Measurements from ENCODE around the gene PCDHB7.
A peak's percentile ranks its signal among the peaks of the same experiment; 100 is the strongest.
"Not testable (repeated sequence)": the region's sequence is repeated elsewhere in the genome, so short reads cannot be mapped to it uniquely, and the experiment has no call there.

Gene PCDHB7

DNA sequence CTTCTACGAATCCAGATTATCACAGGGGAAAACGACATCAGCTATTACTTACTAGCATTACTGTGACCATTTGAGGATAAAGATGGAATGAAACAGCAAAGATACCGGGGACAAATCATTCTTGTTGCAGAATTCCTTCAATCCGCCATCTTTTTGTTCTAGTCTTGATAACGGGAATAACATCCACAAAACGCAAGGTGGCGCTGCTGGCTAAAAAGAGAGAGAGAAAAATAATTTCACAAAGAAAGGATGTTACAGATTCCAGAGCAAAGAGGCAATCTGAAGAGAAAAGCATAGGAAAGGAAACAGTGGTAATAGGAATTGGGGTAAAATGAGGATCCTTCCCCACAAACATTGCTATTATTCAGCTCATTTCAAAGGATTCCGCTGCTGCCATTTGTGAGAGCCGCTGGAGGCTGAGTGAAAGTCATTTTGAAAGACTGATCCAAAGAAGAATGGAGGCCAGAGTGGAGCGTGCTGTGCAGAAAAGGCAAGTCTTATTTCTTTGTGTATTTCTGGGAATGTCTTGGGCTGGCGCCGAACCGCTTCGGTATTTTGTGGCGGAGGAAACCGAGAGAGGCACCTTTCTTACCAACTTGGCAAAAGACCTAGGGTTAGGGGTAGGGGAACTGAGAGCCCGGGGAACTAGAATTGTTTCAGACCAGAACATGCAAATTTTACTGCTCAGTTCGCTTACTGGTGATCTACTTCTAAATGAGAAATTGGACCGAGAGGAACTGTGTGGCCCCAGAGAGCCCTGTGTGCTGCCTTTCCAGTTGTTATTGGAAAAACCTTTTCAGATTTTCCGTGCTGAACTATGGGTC is at the start of gene PCDHB7:
PCDHB7 (plus strand) TSS at position 264 of the 824 bp plus-strand sequence; CDS start at position 456, 192 bp downstream.
- DNase-seq: peak; percentile 49

DNA sequence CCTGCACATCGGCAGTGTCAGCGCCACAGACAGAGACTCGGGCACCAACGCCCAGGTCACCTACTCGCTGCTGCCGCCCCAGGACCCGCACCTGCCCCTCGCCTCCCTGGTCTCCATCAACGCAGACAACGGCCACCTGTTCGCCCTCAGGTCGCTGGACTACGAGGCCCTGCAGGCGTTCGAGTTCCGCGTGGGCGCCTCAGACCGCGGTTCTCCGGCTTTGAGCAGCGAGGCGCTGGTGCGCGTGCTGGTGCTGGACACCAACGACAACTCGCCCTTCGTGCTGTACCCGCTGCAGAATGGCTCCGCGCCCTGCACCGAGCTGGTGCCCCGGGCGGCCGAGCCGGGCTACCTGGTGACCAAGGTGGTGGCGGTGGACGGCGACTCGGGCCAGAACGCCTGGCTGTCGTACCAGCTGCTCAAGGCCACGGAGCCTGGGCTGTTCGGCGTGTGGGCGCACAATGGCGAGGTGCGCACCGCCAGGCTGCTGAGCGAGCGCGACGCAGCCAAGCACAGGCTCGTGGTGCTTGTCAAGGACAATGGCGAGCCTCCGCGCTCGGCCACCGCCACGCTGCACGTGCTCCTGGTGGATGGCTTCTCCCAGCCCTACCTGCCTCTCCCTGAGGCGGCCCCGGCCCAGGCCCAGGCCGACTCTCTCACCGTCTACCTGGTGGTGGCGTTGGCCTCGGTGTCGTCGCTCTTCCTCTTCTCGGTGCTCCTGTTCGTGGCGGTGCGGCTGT is 48.9 kb upstream of the PCDHB7 start:
- not testable (repeated sequence) for DNase-seq

DNA sequence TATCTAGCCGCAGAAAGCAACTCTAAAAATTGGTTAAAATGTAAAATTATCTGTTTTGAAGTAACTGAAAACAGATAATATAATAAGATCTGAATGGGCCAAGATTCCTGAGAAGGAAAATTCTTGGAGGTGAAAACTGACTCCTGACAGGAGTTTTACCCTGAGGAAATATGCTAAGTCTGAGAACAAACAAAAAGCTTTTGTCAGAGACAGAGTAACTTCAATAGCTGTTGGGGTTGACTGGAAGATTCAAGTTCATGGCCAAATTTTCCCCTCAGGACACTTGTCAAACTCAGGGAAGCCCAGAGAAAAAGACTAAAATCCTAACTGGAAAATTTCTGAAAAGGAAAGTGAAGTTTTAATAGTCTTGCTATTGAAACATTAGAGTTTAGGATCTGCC is 45.1 kb upstream of the PCDHB7 start:
- no peak for DNase-seq

DNA sequence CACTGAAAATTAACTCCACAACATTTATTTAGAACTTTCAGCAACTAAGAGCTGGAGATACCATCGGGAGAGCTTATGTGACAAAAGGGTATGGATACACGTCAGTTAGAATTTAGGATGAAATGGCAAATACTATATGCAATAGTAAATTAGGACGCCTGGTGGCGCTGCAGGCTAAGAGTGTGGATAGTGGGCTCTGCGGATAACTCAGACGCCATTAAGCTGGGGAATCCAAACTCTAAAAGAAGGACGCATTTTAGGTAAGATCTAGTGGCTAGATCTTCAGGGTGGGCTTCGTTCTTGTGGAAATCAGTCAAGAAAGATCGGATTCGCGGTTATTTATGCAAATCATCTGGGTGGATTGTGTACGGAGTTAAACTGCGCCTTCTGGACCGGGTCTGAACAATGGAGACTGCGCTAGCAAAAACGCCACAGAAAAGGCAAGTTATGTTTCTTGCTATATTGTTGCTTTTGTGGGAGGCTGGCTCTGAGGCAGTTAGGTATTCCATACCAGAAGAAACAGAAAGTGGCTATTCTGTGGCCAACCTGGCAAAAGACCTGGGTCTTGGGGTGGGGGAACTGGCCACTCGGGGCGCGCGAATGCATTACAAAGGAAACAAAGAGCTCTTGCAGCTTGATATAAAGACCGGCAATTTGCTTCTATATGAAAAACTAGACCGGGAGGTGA is 37.3 kb upstream of the PCDHB7 start, which contains the start of gene PCDHB5:
PCDHB5 (plus strand) TSS at position 177 of the 688 bp plus-strand sequence; CDS start at position 406, 229 bp downstream.
- DNase-seq: peak; percentile 35

DNA sequence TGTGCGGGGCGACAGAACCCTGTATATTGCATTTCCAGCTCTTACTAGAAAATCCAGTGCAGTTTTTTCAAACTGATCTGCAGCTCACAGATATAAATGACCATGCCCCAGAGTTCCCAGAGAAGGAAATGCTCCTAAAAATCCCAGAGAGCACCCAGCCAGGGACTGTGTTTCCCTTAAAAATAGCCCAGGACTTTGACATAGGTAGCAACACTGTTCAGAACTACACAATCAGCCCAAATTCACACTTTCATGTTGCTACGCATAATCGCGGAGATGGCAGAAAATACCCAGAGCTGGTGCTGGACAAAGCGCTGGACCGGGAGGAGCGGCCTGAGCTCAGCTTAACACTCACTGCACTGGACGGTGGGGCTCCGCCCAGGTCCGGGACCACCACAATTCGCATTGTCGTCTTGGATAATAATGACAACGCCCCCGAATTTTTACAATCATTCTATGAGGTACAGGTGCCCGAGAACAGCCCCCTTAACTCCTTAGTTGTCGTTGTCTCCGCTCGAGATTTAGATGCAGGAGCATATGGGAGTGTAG is 36.7 kb upstream of the PCDHB7 start:
- no peak for DNase-seq

DNA sequence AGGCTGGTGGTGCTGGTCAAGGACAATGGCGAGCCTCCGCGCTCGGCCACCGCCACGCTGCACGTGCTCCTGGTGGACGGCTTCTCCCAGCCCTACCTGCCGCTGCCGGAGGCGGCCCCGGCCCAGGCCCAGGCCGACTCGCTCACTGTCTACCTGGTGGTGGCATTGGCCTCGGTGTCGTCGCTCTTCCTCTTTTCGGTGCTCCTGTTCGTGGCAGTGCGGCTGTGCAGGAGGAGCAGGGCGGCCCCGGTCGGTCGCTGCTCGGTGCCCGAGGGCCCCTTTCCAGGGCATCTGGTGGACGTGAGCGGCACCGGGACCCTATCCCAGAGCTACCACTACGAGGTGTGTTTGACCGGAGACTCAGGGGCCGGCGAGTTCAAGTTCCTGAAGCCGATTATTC is 35.1 kb upstream of the PCDHB7 start:
- DNase-seq: not testable (repeated sequence)

DNA sequence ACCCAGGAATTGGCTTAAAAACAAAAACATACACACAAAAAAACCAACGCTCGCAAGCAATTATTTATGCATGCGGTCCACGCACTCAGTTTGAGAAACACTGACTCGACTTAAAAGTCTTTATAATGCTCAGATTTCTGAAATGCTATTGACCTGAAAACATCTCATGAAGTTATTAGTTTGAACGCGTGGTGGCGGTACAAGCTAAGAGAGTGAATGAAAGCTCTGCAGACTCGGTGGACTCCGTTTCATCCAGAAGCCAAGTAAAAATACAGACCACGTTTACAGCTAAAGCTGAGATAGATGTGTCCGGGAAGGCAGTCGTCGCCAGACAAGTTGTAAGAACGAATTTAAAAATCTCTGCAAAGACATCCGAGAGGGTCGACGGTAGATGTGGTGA is 22.6 kb upstream of the PCDHB7 start, which contains the start of gene PCDHB6:
PCDHB6 (plus strand) TSS at position 246 of the 400 bp plus-strand sequence. CDS start 201 bp downstream, outside the sequence.
- peak; percentile 23 for DNase-seq

DNA sequence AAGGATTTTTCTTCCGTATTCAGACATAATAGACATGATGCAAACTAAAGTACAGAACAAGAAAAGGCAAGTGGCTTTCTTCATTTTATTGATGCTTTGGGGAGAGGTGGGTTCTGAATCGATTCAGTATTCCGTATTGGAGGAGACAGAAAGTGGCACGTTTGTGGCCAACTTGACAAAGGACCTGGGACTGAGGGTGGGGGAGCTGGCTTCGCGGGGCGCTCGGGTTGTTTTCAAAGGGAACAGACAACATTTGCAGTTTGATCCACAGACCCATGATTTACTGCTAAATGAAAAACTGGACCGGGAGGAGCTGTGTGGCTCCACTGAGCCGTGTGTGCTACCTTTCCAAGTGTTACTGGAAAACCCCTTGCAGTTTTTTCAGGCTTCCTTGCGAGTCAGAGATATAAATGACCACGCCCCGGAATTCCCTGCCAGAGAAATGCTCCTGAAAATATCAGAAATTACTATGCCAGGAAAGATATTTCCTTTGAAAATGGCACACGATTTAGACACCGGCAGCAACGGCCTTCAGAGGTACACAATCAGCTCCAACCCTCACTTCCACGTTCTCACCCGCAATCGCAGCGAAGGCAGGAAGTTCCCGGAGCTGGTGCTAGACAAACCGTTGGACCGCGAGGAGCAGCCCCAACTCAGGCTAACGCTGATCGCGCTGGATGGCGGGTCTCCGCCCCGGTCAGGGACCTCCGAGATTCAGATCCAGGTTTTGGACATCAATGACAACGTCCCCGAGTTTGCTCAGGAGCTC is 22.0 kb upstream of the PCDHB7 start:
- no peak for DNase-seq

DNA sequence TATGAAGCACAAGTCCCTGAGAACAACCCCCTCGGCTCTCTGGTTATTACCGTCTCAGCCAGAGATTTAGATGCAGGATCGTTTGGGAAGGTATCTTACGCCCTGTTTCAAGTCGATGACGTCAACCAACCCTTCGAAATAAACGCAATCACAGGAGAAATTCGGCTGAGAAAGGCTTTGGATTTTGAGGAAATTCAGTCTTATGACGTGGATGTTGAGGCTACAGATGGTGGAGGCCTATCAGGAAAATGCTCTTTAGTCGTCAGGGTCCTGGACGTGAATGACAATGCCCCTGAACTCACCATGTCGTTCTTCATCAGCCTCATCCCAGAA is 21.5 kb upstream of the PCDHB7 start:
- DNase-seq: no peak

DNA sequence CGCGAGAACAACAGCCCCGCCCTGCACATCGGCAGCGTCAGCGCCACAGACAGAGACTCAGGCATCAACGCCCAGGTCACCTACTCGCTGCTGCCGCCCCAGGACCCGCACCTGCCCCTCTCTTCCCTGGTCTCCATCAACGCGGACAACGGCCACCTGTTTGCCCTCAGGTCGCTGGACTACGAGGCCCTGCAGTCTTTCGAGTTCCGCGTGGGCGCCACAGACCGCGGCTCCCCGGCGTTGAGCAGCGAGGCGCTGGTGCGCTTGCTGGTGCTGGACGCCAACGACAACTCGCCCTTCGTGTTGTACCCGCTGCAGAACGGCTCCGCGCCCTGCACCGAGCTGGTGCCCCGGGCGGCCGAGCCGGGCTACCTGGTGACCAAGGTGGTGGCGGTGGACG is 20.8 kb upstream of the PCDHB7 start:
- not testable (repeated sequence) for DNase-seq

DNA sequence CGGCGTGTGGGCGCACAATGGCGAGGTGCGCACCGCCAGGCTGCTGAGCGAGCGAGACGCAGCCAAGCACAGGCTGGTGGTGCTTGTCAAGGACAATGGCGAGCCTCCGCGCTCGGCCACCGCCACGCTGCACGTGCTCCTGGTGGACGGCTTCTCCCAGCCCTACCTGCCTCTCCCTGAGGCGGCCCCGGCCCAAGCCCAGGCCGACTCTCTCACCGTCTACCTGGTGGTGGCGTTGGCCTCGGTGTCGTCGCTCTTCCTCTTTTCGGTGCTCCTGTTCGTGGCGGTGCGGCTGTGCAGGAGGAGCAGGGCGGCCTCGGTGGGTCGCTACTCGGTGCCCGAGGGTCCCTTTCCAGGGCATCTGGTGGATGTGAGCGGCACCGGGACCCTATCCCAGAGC is 20.3 kb upstream of the PCDHB7 start:
- DNase-seq: not testable (repeated sequence)

DNA sequence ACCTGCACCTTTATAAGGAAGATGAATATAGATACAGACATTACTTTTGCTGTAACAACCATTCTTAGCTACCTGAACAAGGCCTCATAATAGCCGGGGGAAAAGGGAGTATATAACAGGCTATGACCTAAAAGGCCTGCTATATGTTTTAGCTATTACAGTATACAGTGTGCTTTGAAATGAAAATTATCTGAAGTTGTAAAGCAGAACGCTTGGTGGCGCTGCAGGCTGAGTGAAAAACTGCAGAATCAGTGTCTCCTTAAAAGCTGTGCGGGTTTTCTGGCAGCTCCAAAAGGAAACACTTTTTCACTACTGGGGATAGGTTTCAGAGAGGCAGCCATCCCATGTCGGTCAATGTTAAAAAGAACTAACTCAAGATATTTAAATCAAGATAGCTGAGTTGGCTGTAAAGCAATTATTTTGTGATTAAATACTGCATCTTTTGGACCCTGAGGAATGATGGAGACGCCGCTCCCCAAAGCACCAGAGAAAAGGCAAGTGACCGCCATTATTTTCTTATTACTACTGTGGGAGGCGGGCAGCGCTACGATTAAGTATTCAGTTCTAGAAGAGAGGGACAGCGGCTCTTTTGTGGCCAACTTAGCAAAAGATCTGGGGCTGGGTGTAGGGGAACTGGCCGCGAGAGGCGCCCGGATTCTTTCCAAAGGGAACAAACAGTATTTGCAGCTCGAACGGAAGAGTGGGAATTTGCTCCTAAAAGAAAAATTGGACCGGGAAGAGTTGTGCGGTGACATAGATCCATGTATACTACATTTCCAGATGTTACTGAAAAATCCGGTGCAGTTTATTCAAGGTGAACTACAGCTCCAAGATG is 16.7 kb upstream of the PCDHB7 start:
- no peak for DNase-seq

DNA sequence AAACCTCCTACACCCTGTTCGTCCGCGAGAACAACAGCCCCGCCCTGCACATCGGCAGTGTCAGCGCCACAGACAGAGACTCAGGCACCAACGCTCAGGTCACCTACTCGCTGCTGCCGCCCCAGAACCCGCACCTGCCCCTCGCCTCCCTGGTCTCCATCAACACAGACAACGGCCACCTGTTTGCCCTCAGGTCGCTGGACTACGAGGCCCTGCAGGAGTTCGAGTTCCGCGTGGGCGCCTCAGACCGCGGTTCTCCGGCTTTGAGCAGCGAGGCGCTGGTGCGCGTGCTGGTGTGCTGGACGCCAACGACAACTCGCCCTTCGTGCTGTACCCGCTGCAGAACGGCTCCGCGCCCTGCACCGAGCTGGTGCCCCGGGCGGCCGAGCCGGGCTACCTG is 15.1 kb upstream of the PCDHB7 start:
- DNase-seq: not testable (repeated sequence)

DNA sequence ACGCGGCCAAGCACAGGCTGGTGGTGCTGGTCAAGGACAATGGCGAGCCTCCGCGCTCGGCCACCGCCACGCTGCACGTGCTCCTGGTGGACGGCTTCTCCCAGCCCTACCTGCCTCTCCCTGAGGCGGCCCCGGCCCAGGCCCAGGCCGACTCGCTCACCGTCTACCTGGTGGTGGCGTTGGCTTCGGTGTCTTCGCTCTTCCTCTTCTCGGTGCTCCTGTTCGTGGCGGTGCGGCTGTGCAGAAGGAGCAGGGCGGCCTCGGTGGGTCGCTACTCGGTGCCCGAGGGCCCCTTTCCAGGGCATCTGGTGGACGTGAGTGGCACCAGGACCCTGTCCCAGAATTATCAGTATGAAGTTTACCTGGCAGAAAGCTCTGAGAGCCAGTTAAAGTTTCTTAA is 14.5 kb upstream of the PCDHB7 start:
- not testable (repeated sequence) for DNase-seq

DNA sequence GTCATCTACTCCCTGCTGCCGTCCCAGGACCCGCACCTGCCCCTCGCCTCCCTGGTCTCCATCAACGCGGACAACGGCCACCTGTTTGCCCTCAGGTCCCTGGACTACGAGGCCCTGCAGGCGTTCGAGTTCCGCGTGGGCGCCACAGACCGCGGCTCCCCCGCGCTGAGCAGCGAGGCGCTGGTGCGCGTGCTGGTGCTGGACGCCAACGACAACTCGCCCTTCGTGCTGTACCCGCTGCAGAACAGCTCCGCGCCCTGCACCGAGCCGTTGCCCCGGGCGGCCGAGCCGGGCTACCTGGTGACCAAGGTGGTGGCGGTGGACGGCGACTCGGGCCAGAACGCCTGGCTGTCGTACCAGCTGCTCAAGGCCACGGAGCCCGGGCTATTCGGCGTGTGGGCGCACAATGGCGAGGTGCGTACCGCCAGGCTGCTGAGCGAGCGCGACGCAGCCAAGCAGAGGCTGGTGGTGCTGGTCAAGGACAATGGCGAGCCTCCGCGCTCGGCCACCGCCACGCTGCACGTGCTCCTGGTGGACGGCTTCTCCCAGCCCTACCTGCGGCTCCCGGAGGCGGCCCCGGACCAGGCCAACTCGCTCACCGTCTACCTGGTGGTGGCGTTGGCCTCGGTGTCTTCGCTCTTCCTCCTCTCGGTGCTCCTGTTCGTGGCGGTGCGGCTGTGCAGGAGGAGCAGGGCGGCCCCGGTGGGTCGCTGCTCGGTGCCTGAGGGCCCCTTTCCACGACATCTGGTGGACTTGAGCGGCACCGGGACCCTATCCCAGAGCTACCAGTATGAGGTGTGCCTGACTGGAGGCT is 2.1 kb downstream of the PCDHB7 start:
- DNase-seq: not testable (repeated sequence)

DNA sequence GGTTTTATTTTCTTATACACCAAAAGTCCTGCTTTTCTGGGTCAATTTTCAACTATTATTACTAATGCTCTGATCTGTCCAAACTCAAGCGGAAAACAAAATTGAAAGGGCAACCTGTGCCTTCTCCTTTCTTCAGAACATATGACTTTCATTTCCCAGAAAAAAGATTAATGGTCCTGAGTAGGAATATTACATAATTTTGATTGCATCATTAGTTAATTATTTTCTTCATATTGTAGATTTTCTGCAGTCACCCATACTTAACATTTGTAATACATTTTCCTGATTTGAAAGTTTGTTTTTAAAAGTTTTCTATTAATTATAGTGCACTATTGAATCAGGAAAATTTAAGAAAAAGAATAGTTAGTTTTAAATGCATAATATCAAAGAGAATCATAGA is 3.5 kb downstream of the PCDHB7 start:
- no peak for DNase-seq

DNA sequence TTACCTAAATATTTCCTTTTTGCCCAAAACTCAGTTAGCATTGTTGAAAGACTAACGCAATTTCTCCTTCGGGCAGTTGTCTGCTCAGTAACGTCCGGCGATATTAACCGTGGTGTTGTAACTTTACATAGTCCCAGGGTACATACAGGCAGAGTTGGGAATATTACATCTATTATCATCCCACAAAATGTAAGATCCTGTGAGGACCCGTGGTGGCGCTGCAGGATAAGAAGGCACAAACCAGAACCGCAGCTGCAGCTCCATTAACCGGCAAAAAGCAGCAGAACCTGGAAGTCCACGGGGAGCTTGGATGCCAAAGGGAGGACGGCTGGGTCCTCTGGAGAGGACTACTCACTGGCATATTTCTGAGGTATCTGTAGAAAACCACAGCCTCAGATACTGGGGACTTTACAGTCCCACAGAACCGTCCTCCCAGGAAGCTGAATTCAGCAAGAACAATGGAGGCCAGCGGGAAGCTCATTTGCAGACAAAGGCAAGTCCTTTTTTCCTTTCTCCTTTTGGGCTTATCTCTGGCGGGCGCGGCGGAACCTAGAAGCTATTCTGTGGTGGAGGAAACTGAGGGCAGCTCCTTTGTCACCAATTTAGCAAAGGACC is 5.2 kb downstream of the PCDHB7 start, which contains the start of gene PCDHB8:
PCDHB8 (plus strand) TSS at position 214 of the 615 bp plus-strand sequence; CDS start at position 459, 245 bp downstream.
- not testable (repeated sequence) for DNase-seq

DNA sequence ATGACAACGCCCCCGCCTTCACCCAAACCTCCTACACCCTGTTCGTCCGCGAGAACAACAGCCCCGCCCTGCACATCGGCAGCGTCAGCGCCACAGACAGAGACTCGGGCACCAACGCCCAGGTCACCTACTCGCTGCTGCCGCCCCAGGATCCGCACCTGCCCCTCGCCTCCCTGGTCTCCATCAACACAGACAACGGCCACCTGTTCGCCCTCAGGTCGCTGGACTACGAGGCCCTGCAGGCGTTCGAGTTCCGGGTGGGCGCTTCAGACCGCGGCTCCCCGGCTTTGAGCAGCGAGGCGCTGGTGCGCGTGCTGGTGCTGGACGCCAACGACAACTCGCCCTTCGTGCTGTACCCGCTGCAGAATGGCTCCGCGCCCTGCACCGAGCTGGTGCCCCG is 6.9 kb downstream of the PCDHB7 start:
- not testable (repeated sequence) for DNase-seq

DNA sequence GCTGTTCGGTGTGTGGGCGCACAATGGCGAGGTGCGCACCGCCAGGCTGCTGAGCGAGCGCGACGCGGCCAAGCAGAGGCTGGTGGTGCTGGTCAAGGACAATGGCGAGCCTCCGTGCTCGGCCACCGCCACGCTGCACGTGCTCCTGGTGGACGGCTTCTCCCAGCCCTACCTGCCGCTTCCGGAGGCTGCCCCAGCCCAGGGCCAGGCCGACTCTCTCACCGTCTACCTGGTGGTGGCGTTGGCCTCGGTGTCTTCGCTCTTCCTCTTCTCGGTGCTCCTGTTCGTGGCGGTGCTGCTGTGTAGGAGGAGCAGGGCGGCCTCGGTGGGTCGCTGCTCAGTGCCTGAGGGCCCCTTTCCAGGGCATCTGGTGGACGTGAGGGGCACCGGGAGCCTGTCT is 7.4 kb downstream of the PCDHB7 start:
- not testable (repeated sequence) for DNase-seq

DNA sequence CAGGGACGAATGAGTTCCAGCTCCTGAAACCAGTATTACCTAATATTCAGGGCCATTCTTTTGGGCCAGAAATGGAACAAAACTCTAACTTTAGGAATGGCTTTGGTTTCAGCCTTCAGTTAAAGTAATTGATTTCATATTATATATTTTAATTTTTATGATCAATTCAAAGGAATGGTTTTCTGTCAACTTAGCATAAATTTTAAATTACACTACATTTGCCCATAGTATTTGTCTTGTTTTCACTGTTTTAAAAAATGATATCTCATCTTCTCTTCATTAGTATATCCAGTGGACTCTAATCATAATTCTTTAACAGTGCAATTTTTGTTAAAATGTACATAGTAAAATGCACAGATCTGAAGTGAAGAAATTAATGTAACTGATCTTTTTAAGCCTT is 7.9 kb downstream of the PCDHB7 start:
- no peak for DNase-seq
